Measurements from ENCODE around the gene DUSP9.
"Not testable (repeated sequence)": the region's sequence is repeated elsewhere in the genome, so short reads cannot be mapped to it uniquely, and the experiment has no call there.

DNA sequence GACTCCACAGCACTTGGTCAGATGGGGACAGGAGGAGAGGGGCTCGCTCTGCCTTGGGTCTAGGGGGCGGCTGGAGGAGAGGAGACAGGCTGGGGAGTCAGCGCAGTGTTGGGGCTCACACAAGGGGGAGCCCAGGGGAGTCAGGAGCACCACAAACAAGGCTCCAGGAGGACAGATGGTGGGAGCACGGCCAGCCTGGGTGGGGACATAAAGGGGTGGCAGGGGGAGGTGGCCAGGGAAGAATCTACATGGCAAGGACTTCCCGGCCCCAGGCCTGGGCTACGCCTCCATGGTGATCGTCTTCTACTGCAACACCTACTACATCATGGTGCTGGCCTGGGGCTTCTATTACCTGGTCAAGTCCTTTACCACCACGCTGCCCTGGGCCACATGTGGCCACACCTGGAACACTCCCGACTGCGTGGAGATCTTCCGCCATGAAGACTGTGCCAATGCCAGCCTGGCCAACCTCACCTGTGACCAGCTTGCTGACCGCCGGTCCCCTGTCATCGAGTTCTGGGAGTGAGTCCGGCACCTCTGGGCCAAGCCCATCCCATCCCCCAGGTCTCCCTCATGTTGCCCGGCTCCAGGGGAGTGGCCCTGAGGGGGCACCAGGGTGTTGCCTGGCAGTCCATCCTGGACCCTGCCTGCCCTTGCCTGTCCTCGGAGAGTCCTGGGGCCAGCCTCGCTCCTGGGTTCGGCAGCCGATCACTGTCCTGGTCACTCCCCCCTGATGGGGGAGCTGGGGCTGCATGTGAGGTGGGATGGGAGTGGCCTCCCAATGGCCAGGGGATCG is 44.2 kb downstream of the DUSP9 start:
- TF ChIP-seq, protein P1, sequence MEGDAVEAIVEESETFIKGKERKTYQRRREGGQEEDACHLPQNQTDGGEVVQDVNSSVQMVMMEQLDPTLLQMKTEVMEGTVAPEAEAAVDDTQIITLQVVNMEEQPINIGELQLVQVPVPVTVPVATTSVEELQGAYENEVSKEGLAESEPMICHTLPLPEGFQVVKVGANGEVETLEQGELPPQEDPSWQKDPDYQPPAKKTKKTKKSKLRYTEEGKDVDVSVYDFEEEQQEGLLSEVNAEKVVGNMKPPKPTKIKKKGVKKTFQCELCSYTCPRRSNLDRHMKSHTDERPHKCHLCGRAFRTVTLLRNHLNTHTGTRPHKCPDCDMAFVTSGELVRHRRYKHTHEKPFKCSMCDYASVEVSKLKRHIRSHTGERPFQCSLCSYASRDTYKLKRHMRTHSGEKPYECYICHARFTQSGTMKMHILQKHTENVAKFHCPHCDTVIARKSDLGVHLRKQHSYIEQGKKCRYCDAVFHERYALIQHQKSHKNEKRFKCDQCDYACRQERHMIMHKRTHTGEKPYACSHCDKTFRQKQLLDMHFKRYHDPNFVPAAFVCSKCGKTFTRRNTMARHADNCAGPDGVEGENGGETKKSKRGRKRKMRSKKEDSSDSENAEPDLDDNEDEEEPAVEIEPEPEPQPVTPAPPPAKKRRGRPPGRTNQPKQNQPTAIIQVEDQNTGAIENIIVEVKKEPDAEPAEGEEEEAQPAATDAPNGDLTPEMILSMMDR (tag by site-specific recombination; IDR thresholded peaks at IDR 0.05) = not testable (repeated sequence)
- TF ChIP-seq, protein P2, sequence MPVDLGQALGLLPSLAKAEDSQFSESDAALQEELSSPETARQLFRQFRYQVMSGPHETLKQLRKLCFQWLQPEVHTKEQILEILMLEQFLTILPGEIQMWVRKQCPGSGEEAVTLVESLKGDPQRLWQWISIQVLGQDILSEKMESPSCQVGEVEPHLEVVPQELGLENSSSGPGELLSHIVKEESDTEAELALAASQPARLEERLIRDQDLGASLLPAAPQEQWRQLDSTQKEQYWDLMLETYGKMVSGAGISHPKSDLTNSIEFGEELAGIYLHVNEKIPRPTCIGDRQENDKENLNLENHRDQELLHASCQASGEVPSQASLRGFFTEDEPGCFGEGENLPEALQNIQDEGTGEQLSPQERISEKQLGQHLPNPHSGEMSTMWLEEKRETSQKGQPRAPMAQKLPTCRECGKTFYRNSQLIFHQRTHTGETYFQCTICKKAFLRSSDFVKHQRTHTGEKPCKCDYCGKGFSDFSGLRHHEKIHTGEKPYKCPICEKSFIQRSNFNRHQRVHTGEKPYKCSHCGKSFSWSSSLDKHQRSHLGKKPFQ (tag by site-specific recombination; IDR thresholded peaks at IDR 0.05) = not testable (repeated sequence)
- TF ChIP-seq, protein P3, sequence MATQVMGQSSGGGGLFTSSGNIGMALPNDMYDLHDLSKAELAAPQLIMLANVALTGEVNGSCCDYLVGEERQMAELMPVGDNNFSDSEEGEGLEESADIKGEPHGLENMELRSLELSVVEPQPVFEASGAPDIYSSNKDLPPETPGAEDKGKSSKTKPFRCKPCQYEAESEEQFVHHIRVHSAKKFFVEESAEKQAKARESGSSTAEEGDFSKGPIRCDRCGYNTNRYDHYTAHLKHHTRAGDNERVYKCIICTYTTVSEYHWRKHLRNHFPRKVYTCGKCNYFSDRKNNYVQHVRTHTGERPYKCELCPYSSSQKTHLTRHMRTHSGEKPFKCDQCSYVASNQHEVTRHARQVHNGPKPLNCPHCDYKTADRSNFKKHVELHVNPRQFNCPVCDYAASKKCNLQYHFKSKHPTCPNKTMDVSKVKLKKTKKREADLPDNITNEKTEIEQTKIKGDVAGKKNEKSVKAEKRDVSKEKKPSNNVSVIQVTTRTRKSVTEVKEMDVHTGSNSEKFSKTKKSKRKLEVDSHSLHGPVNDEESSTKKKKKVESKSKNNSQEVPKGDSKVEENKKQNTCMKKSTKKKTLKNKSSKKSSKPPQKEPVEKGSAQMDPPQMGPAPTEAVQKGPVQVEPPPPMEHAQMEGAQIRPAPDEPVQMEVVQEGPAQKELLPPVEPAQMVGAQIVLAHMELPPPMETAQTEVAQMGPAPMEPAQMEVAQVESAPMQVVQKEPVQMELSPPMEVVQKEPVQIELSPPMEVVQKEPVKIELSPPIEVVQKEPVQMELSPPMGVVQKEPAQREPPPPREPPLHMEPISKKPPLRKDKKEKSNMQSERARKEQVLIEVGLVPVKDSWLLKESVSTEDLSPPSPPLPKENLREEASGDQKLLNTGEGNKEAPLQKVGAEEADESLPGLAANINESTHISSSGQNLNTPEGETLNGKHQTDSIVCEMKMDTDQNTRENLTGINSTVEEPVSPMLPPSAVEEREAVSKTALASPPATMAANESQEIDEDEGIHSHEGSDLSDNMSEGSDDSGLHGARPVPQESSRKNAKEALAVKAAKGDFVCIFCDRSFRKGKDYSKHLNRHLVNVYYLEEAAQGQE (tag by site-specific recombination; IDR thresholded peaks at IDR 0.05) = not testable (repeated sequence)
- not testable (repeated sequence) for TF ChIP-seq ZBTB1 (tag by site-specific recombination; IDR thresholded peaks at IDR 0.05); ZNF133 (tag by site-specific recombination; IDR thresholded peaks at IDR 0.05); ZNF138 (tag by site-specific recombination; IDR thresholded peaks at IDR 0.05; ENCODE audit: borderline replicate concordance); ZNF544 (tag by site-specific recombination; IDR thresholded peaks at IDR 0.05); ZBTB8A (tag by site-specific recombination; IDR thresholded peaks at IDR 0.05); ZBTB20 (tag by site-specific recombination; IDR thresholded peaks at IDR 0.05)

All from HEK293 (cell line).